Esophagus muscularis mucosa (tissue), 4 donors: ENCODE measurements around the gene RNF7. TPM values are rescaled to one million over a fixed set of nuclear protein-coding genes. Genes with fewer than 3 reads are reported as not detected.

Experiments
- DNase-seq: peaks from one replicate; pipeline ENCODE4 v3.0.0-alpha.2; 2017; ENCODE audit errors: extremely low spot score
- H3K27ac ChIP-seq, 4 donors: fragments of 200-600 bp; sonication (generic); replicated peaks in 1 of 4; 1 replicate in 3 of 4; 2 replicates in 1 of 4; pipeline ENCODE4 v1.5.1; 2016 to 2019; ENCODE audit warnings: mild to moderate bottlenecking in 1 of 4
- H3K27me3 ChIP-seq, 4 donors: fragments of 200-600 bp; sonication (generic); one replicate each; pipeline versions ENCODE4 v1.5.1 to v1.6.0; 2016 to 2019
- H3K36me3 ChIP-seq, 4 donors: fragments of 200-600 bp; sonication (generic); one replicate each; pipeline ENCODE4 v1.5.1; 2016 to 2019
- H3K4me1 ChIP-seq, 4 donors: fragments of 200-600 bp; sonication (generic); one replicate each; pipeline ENCODE4 v1.5.1; 2016 to 2019
- H3K4me3 ChIP-seq, 4 donors: fragments of 200-600 bp; sonication (generic); 1 replicate in 2 of 4; 2 replicates in 2 of 4; pipeline ENCODE4 v1.5.1; 2016 to 2019; ENCODE audit warnings: mild to moderate bottlenecking in 4 of 4, moderate library complexity in 1 of 4
- H3K9me3 ChIP-seq, 4 donors: fragments of 200-600 bp; sonication (generic); 1 replicate in 3 of 4; 2 replicates in 1 of 4; pipeline ENCODE4 v1.5.1; 2016 to 2019
- CTCF ChIP-seq, 3 experiments: fragments of 200-600 bp in 2 of 3; fragments of 450-650 bp in 1 of 3; sonication (generic) in 2 of 3; IDR thresholded peaks; one replicate each; pipeline ENCODE4 v1.5.1; 2017 to 2019; ENCODE audit warnings: antibody characterized with exemption in 3 of 3, mild to moderate bottlenecking in 2 of 3, moderate library complexity in 1 of 3
- EP300 ChIP-seq: sonication (generic); formaldehyde crosslinking; IDR thresholded peaks from one replicate; pipeline ENCODE4 v1.6.1; 2017; ENCODE audit warnings: antibody characterized with exemption
- POLR2A ChIP-seq: fragments of 450-650 bp; IDR thresholded peaks from one replicate; pipeline ENCODE4 v1.6.1; 2017; ENCODE audit warnings: antibody characterized with exemption, moderate library complexity, mild to moderate bottlenecking, low read depth
- POLR2AphosphoS5 ChIP-seq, 2 donors: sonication (generic); formaldehyde crosslinking; IDR thresholded peaks; one replicate each; pipeline ENCODE4 v1.6.1; 2017; ENCODE audit warnings: antibody characterized with exemption in 2 of 2
- WGBS: methylation state at CpG from one replicate; pipeline ENCODE4 v1.1.5; 2018; 5-methylcytosine and 5-hydroxymethylcytosine counted together
- intact Hi-C: fragments of 100-400 bp; cut with DNase I; formaldehyde crosslinking; loops from one replicate; pipeline ENCODE4 v1.15.1; 2023
- total RNA-seq, 4 donors: library from RNA; depleted of rRNA; stranded (reverse); fragments of >200 nt; gene quantifications; one replicate each; pipeline versions ENCODE4 v1.1.0 to v1.2.1, GENCODE V29; 2016

RNF7 gene
- total RNA-seq, 4 donors from 2014 or later, result 47.2 to 107 (median 80.2) TPM

GRCh38 chr3:141764986-141765385 is 26.9 kb downstream of the RNF7 start:
- Histone ChIP-seq H3K36me3 (no peaks in the 10 kb centered on the region), H3K4me3 (no peak overlapping the region), H3K27me3 (no peaks in the 10 kb centered on the region), H3K4me1 (no peaks in the 10 kb centered on the region), H3K9me3 (no peaks in the 10 kb centered on the region), H3K27ac (no peak overlapping the region)
- TF ChIP-seq POLR2A (no peak), POLR2AphosphoS5 (IDR thresholded peaks at IDR 0.05) (no peak), EP300 (no peak), CTCF (IDR thresholded peaks at IDR 0.05) (no peak)
- 78% methylated on average over 2 of the region's 2 CpGs for WGBS
- no peak for DNase-seq
- intact Hi-C loops, result no loop called here

GRCh38 chr3:141767066-141767465 is 29.0 kb downstream of the RNF7 start:
- TF ChIP-seq POLR2A (no peak), EP300 (no peak), CTCF (IDR thresholded peaks at IDR 0.05) (no peak), POLR2AphosphoS5 (IDR thresholded peaks at IDR 0.05) (no peak)
- no peak overlapping the region for H3K27ac ChIP-seq
- no peaks in the 10 kb centered on the region for H3K36me3 ChIP-seq
- DNase-seq, result no peak
- no peaks in the 10 kb centered on the region for H3K9me3 ChIP-seq
- H3K4me3 ChIP-seq, result no peak overlapping the region
- intact Hi-C loops, result no loop called here
- H3K27me3 ChIP-seq, result no peaks in the 10 kb centered on the region
- WGBS, result 90% methylated on average over 2 of the region's 2 CpGs
- no peaks in the 10 kb centered on the region for H3K4me1 ChIP-seq

GRCh38 chr3:141769221-141769894 is 31.3 kb downstream of the RNF7 start:
- H3K4me1 ChIP-seq, result no peaks in the 10 kb centered on the region
- no peak for TF ChIP-seq CTCF (IDR thresholded peaks at IDR 0.05)
- TF ChIP-seq POLR2AphosphoS5 (IDR thresholded peaks at IDR 0.05), result no peak
- no peak for TF ChIP-seq EP300
- TF ChIP-seq POLR2A, result no peak
- H3K36me3 ChIP-seq, result no peaks in the 10 kb centered on the region
- no peak overlapping the region for H3K4me3 ChIP-seq
- DNase-seq, result no peak
- no peaks in the 10 kb centered on the region for H3K27me3 ChIP-seq
- intact Hi-C loops, result no loop called here
- whole genome bisulfite sequencing, result 54% methylated on average over 6 of the region's 6 CpGs
- H3K27ac ChIP-seq, result no peak overlapping the region
- no peaks in the 10 kb centered on the region for H3K9me3 ChIP-seq

- H3K27ac ChIP-seq, result no peak overlapping the region
- H3K4me3 ChIP-seq, result no peak overlapping the region
- intact Hi-C loops, result no loop called here
- TF ChIP-seq EP300, result no peak
- TF ChIP-seq POLR2A, result no peak
- no peak for TF ChIP-seq CTCF (IDR thresholded peaks at IDR 0.05)
- no peak for TF ChIP-seq POLR2AphosphoS5 (IDR thresholded peaks at IDR 0.05)
- H3K4me1 ChIP-seq, result no peaks in the 10 kb centered on the region
- H3K9me3 ChIP-seq, result no peaks in the 10 kb centered on the region
- no peaks in the 10 kb centered on the region for H3K36me3 ChIP-seq
- 95% methylated on average over 6 of the region's 6 CpGs for WGBS
- H3K27me3 ChIP-seq, result peaks cover 0 to 8% (median 0%) of the 10 kb centered on the region in 4 donors
- DNase-seq, result no peak
Measured at GRCh38 chr3:141773676-141774075, 35.6 kb downstream of the RNF7 start.

- 93% methylated on average over 14 of the region's 14 CpGs for WGBS
- no peak overlapping the region for H3K4me3 ChIP-seq
- peak; percentile 62 for DNase-seq
- no peak overlapping the region for H3K27ac ChIP-seq
- no peaks in the 10 kb centered on the region for H3K4me1 ChIP-seq
- TF ChIP-seq POLR2AphosphoS5 (IDR thresholded peaks at IDR 0.05) (no peak), EP300 (no peak), CTCF (IDR thresholded peaks at IDR 0.05) (no peak)
- H3K27me3 ChIP-seq, result peaks cover 0 to 8% (median 0%) of the 10 kb centered on the region in 4 donors
- H3K9me3 ChIP-seq, result no peaks in the 10 kb centered on the region
- no peaks in the 10 kb centered on the region for H3K36me3 ChIP-seq
- intact Hi-C loops, result no loop called here
Measured at GRCh38 chr3:141776376-141776775, 38.3 kb downstream of the RNF7 start.
